HEK293T (cell line): ENCODE data around the gene CAMK1.

Experiments
- CTCF ChIA-PET: fragments of 350-600 bp; formaldehyde crosslinking; extraction: SDS; loops from one replicate; lab custom pipeline; 2021; ENCODE audit warnings: antibody characterized with exemption, inconsistent platforms; lab: Yijun Ruan, JAX
- POLR2A ChIA-PET: fragments of 350-600 bp; formaldehyde crosslinking; extraction: SDS; loops from one replicate; lab custom pipeline; 2020; ENCODE audit warnings: antibody characterized with exemption, inconsistent platforms; lab: Yijun Ruan, JAX
- DNase-seq: peaks from one replicate; pipeline ENCODE4 v3.0.0; 2012; ENCODE audit warnings: mixed read lengths; ENCODE audit errors: extremely low spot score
- ARNT ChIP-seq: fragments of 450-650 bp; IDR thresholded peaks from 2 replicates; pipeline ENCODE4 v1.6.1; 2017; ENCODE audit warnings: mild to moderate bottlenecking
- BHLHE40 ChIP-seq: fragments of 450-650 bp; IDR thresholded peaks from 2 replicates; pipeline ENCODE4 v1.6.1; 2016; ENCODE audit warnings: mild to moderate bottlenecking, moderate library complexity, borderline replicate concordance
- CTBP1 ChIP-seq: fragments of 450-650 bp; IDR thresholded peaks from 2 replicates; pipeline ENCODE4 v1.6.1; 2016; ENCODE audit warnings: borderline replicate concordance
- ELF4 ChIP-seq: fragments of 450-650 bp; IDR thresholded peaks from 2 replicates; pipeline ENCODE4 v1.6.1; 2017; ENCODE audit warnings: antibody characterized with exemption
- FOXA1 ChIP-seq: fragments of 450-650 bp; IDR thresholded peaks from 2 replicates; pipeline ENCODE4 v1.6.1; 2016; ENCODE audit warnings: mild to moderate bottlenecking
- FOXK2 ChIP-seq: fragments of 450-650 bp; IDR thresholded peaks from 2 replicates; pipeline ENCODE4 v1.6.1; 2016; ENCODE audit warnings: mild to moderate bottlenecking
- FOXM1 ChIP-seq: fragments of 450-650 bp; IDR thresholded peaks from 2 replicates; pipeline ENCODE4 v1.6.1; 2017; ENCODE audit warnings: mild to moderate bottlenecking, borderline replicate concordance
- HDGF ChIP-seq: fragments of 450-650 bp; IDR thresholded peaks from 2 replicates; pipeline ENCODE4 v1.6.1; 2017; ENCODE audit warnings: antibody characterized with exemption, borderline replicate concordance
- L3MBTL2 ChIP-seq: fragments of 450-650 bp; conservative IDR thresholded peaks from 2 replicates; pipeline ENCODE4 v1.6.1; 2016; ENCODE audit warnings: mild to moderate bottlenecking
- LEF1 ChIP-seq: fragments of 450-650 bp; IDR thresholded peaks from 2 replicates; pipeline ENCODE4 v1.6.1; 2017; ENCODE audit warnings: mild to moderate bottlenecking, borderline replicate concordance
- NFRKB ChIP-seq: fragments of 450-650 bp; IDR thresholded peaks from 2 replicates; pipeline ENCODE4 v1.6.1; 2016; ENCODE audit warnings: mild to moderate bottlenecking, moderate library complexity
- PKNOX1 ChIP-seq: fragments of 450-650 bp; IDR thresholded peaks from 2 replicates; pipeline ENCODE4 v1.6.1; 2016
- SP1 ChIP-seq: fragments of 450-650 bp; IDR thresholded peaks from 2 replicates; pipeline ENCODE4 v1.6.1; 2017
- SUZ12 ChIP-seq: fragments of 450-650 bp; IDR thresholded peaks from 2 replicates; pipeline ENCODE4 v1.6.1; 2016; ENCODE audit warnings: mild to moderate bottlenecking
- TARDBP ChIP-seq: fragments of 450-650 bp; IDR thresholded peaks from 2 replicates; pipeline ENCODE4 v1.6.1; 2016
- ZNF384 ChIP-seq: fragments of 450-650 bp; IDR thresholded peaks from 2 replicates; pipeline ENCODE4 v1.6.1; 2016

The CAMK1 gene

GRCh38 chr3:9750556-9751411, 19.0 kb downstream of the CAMK1 start:
- POLR2A ChIA-PET = interaction anchor here (2.2 kb wide), 2 partner anchors 30 to 42 kb away, joined by 7 to 13 read pairs; partner anchors contain the start of gene ARPC4

GRCh38 chr3:9749645-9750555, 19.8 kb downstream of the CAMK1 start, which contains the start of gene OGG1:
Gene OGG1 (plus strand): TSS chr3:9749952. CDS start chr3:9750287, 335 bp downstream.
- CTCF ChIA-PET = interaction anchor here (1.1 to 1.4 kb wide), 4 partner anchors 17 to 77 kb away, joined by 3 read pairs; partner anchors contain the start of gene BRPF1
- DNase-seq = peak; percentile 96
- POLR2A ChIA-PET = interaction anchor here (0.7 to 2.4 kb wide), 12 partner anchors 9 to 248 kb away, joined by 3 to 35 read pairs (median 5); partner anchors contain the start of genes ARPC4 and BRPF1
- TF ChIP-seq CTBP1 (no peak), SUZ12 (no peak), FOXM1 (no peak), TARDBP (no peak), HDGF (no peak), ELF4 (peak; percentile 33; the same call in 1 of the 2 replicates), L3MBTL2 (peak; percentile 72), NFRKB (no peak), FOXK2 (no peak), BHLHE40 (no peak), ARNT (no peak), FOXA1 (no peak), ZNF384 (no peak), PKNOX1 (peak; percentile 46; the same call in 1 of the 2 replicates)

More at GRCh38 chr3:9750556-9751411, 19.0 kb downstream of the CAMK1 start:
- TF ChIP-seq NFRKB = no peak
- no peak for TF ChIP-seq LEF1
- TF ChIP-seq TARDBP = no peak
- DNase-seq = no peak
- CTCF ChIA-PET = interaction anchor here (1.4 kb wide), 1 partner anchor 24 kb away, joined by 3 read pairs; no protein-coding TSS in a partner anchor

- TF ChIP-seq SUZ12 (no peak), LEF1 (no peak), CTBP1 (no peak), ELF4 (no peak), SP1 (no peak), L3MBTL2 (no peak), ZNF384 (no peak), PKNOX1 (no peak), FOXM1 (no peak), FOXK2 (no peak), ARNT (no peak)
- ChIA-PET CTCF (interaction anchor here (1.1 to 1.4 kb wide), 4 partner anchors 16 to 78 kb away, joined by 3 read pairs; partner anchors contain the start of gene BRPF1), POLR2A (interaction anchor here (1.2 to 2.4 kb wide), 11 partner anchors 10 to 247 kb away, joined by 3 to 35 read pairs (median 5); partner anchors contain the start of genes ARPC4 and BRPF1)
- no peak for DNase-seq
These were observed 20.5 kb downstream of the CAMK1 start for GRCh38 chr3:9749296-9749644.

GRCh38 chr3:9748031-9748430, 21.7 kb downstream of the CAMK1 start:
- ChIA-PET POLR2A (interaction anchor here (2.3 to 2.4 kb wide), 2 partner anchors 11 to 16 kb away, joined by 11 to 35 read pairs; partner anchors contain the start of gene BRPF1), CTCF (no interaction called here)
- TF ChIP-seq BHLHE40 = no peak
- no peak for TF ChIP-seq LEF1
- TF ChIP-seq FOXA1 = no peak
- TF ChIP-seq SUZ12 = no peak
- no peak for TF ChIP-seq CTBP1
- no peak for TF ChIP-seq ZNF384
- no peak for TF ChIP-seq TARDBP
- no peak for TF ChIP-seq ELF4
- TF ChIP-seq FOXK2 = no peak
- DNase-seq = no peak

- CTCF ChIA-PET = no interaction called here
- TF ChIP-seq ELF4 (no peak), FOXK2 (no peak), ARNT (no peak), NFRKB (no peak), FOXM1 (no peak), TARDBP (no peak), FOXA1 (no peak), SP1 (no peak), LEF1 (no peak), PKNOX1 (no peak), SUZ12 (no peak), L3MBTL2 (no peak)
- POLR2A ChIA-PET = no interaction called here
- no peak for DNase-seq
These were observed 22.5 kb downstream of the CAMK1 start for GRCh38 chr3:9747267-9747666.
